GM12891 (cell line): ENCODE measurements around the gene CCDC112.

Experiments used
- DNase-seq: peaks from one replicate; pipeline ENCODE4 v3.0.0; 2011; ENCODE audit warnings: low spot score; ENCODE audit not compliant: insufficient read length
- FAIRE-seq: peaks from 2 replicates; lab custom pipeline; 2011; peaks lifted over from hg19 to GRCh38; lab: Jason Lieb, UNC
- PAX5 ChIP-seq: IDR thresholded peaks from 2 replicates; pipeline ENCODE4 v1.6.1; 2011; ENCODE audit warnings: low read length, moderate library complexity, mild to moderate bottlenecking; ENCODE audit not compliant: insufficient read depth, severe bottlenecking
- POLR2A ChIP-seq: IDR thresholded peaks from 2 replicates; pipeline ENCODE4 v1.6.1; 2011; ENCODE audit warnings: low read depth, low read length, control low read depth
- POLR2AphosphoS5 ChIP-seq: IDR thresholded peaks from 2 replicates; pipeline ENCODE4 v1.6.1; 2011; ENCODE audit warnings: low read depth, low read length, control low read depth
- POU2F2 ChIP-seq: IDR thresholded peaks from 2 replicates; pipeline ENCODE4 v1.6.1; 2011; ENCODE audit warnings: low read depth, mild to moderate bottlenecking, control low read depth, low read length, moderate library complexity
- SPI1 ChIP-seq: IDR thresholded peaks from 2 replicates; pipeline ENCODE4 v1.6.1; 2011; ENCODE audit warnings: low read depth, low read length, control low read depth
- TAF1 ChIP-seq: IDR thresholded peaks from 2 replicates; pipeline ENCODE4 v1.6.1; 2011; ENCODE audit warnings: low read depth, low read length, control low read depth

Gene CCDC112

DNA sequence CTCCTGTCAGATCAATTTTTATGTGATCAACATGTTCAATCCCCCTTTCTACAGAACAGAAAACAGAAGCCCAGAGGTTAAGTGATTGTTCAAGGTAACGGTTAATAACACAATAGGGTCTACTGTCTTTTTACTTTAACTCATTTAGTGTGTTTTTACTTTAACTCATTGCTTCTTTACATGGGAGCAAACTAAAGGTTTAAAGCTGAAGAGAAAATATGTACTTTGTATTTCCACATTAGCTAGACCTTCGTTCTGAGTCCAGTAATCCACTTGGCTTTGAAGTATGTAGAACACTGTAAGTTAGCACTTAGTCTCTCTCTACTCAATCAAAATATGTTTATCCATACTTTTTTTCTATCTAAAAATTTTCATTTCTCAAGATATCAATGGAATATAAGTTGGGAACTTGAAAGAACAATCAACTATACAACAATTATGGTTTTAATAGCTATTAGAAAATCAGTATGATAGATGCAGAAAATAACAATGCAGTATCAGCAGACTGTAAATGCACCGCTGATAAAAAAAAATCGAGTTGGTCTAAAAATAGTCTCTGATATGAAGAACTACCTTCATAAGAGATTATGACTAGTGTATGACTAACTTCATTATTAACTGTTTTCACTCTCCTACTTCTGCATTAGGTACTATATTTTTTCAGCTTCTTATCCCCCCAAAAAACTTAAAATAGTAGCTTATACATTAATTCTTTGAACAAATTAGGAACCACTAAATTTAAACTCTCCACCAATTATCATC, 54.4 kb downstream of the CCDC112 start:
- DNase-seq (no peak), FAIRE-seq (no peak)
- TF ChIP-seq TAF1 (no peak), PAX5 (no peak)

DNA sequence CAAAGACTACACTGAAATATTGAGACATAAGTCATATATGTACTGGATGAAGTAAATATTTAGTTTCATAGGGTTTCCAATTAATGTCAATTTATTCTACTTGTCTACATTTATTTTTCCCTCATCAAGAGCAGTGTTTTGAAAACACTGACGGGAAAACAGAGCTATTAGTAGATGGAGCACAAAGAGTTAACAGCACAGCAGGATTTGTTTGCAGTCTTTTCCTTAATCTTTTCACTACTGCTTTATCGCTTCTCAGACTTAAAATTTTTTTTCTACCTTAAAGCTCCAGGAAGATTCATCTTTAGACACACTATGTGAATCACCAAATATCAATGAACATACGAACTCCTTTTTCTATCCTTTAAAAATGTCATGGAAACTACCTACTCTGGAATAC, 59.4 kb downstream of the CCDC112 start:
- FAIRE-seq (no peak), DNase-seq (no peak)
- TF ChIP-seq POU2F2 (no peak), SPI1 (no peak), PAX5 (no peak), POLR2AphosphoS5 (no peak), TAF1 (no peak), POLR2A (no peak)

DNA sequence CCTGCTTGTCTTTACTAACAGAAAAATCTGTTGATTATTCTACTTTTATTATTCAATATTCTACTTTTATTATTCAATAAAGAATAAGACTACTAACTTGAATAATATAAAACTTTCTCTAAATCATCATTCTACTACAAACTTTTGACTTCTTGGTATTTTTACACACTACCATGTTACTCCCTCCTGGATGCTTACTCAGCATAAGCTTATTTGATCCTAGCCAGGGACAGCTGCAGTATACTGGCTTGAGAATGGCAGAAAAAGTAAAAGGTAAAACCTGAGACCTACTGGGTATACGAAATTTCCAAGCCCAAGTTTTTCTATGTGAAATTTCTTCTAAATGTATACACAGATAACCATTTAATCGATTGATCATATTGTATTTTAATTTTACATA, 59.9 kb downstream of the CCDC112 start:
- TF ChIP-seq SPI1 = no peak
- no peak for TF ChIP-seq TAF1
- DNase-seq (no peak), FAIRE-seq (no peak)

DNA sequence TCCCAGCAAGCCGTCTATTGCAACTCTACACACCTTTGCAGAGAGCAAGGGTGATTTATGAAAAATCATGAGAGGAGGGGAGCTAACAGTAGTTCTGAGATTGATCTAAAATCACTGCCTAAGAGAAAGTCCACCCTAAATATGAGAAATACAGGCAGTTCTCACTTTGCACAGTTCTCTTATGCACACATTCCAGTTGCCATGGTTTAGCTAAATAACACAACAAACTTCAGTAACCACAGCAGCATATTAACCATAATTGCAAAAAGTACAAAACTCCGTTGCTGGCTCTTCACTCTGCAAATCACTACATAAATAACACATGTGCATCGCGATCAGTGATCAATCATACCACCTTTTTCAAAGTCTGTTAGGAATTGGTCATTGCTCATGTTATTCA, 64.9 kb downstream of the CCDC112 start:
- TF ChIP-seq POLR2A = no peak
- DNase-seq (no peak), FAIRE-seq (no peak)

DNA sequence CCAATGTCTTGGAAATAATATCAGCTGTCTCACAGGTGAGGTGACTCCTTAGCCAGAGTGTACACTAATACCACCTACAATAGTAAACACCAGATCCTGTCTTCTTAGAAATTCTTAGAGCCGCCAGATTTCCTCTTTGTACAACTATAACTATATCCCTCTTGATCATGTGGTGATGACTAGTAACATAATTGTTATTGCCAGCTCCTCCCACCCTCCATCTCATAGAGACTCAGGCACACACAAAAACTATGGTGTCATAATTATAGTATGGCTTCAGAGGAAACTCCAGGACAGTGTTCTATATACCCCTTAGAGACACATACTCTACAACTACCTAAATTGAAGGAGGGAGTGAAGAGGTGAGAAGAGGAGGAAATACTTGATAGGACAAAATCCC, 66.8 kb downstream of the CCDC112 start:
- DNase-seq (no peak), FAIRE-seq (no peak)
- TF ChIP-seq TAF1 = no peak

DNA sequence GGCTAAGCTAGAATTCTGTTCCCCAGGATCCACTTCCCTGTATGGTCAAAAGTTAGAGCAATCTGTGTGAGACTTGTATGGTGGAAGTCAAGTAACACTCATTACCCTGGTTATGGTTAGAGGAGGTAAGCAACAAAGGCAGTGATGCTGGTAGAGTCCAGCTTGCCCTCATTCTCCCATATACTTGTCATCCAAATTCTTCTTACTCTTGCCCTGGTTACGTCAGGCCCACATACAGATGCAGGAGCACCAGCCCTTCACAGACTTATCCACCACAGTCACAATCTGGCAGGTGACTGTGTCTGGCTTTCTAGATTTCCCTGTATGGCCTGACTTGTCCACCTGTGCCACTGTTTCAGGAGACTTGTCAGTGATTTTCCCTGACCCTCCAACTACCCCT, 69.2 kb downstream of the CCDC112 start:
- TF ChIP-seq PAX5 = no peak
- no peak for TF ChIP-seq POU2F2
- TF ChIP-seq SPI1 = no peak
- TF ChIP-seq POLR2A = no peak
- DNase-seq (no peak), FAIRE-seq (no peak)
